MV-4-11 (cell line): ENCODE measurements around the gene SMARCA4.

ENCODE experiments used
- DNase-seq: peaks from one replicate; lab custom pipeline; 2025; lab: John Stamatoyannopoulos, UW

The SMARCA4 gene

GRCh38 chr19:10960314-10961072 lies at the start of gene SMARCA4:
Gene SMARCA4, plus strand, starts transcription at chr19:10961030. Its CDS starts 23,122 bp downstream, at chr19:10984152.
- peak; percentile 96 for DNase-seq

GRCh38 chr19:10911579-10912363 lies 49.1 kb upstream of the SMARCA4 start:
- no peak for DNase-seq

- no peak for DNase-seq
Measured at GRCh38 chr19:10912619-10913018, 48.2 kb upstream of the SMARCA4 start.

GRCh38 chr19:10913716-10914340 lies 47.0 kb upstream of the SMARCA4 start:
- DNase-seq = no peak

- no peak for DNase-seq
Measured at GRCh38 chr19:10915130-10916091, 45.4 kb upstream of the SMARCA4 start.

GRCh38 chr19:10916602-10917001 lies 44.2 kb upstream of the SMARCA4 start:
- no peak for DNase-seq

GRCh38 chr19:10918359-10918758 lies 42.5 kb upstream of the SMARCA4 start:
- no peak for DNase-seq

- no peak for DNase-seq
Measured at GRCh38 chr19:10919352-10920287, 41.2 kb upstream of the SMARCA4 start.

- no peak for DNase-seq
Measured at GRCh38 chr19:10920288-10920655, 40.6 kb upstream of the SMARCA4 start.

- DNase-seq = no peak
Measured at GRCh38 chr19:10920781-10921180, 40.0 kb upstream of the SMARCA4 start.

GRCh38 chr19:10921199-10921909 lies 39.5 kb upstream of the SMARCA4 start:
- DNase-seq = no peak

- DNase-seq = no peak
Measured at GRCh38 chr19:10921910-10922637, 38.8 kb upstream of the SMARCA4 start.

GRCh38 chr19:10922638-10923014 lies 38.2 kb upstream of the SMARCA4 start:
- DNase-seq = no peak

GRCh38 chr19:10923260-10924112 lies 37.3 kb upstream of the SMARCA4 start:
- DNase-seq = no peak

GRCh38 chr19:10924597-10924996 lies 36.2 kb upstream of the SMARCA4 start:
- DNase-seq = no peak

GRCh38 chr19:10927730-10928562 lies 32.9 kb upstream of the SMARCA4 start:
- peak; percentile 82 for DNase-seq
